Natural killer cell (primary cell): ENCODE data around the gene KRT3. TPM values are rescaled to one million over a fixed set of nuclear protein-coding genes. Genes with fewer than 3 reads are reported as not detected.

ENCODE experiments used
- ATAC-seq, 3 donors: fragments of 150-1000 bp in 2 of 3; fragments of 200-7000 bp in 1 of 3; cut with Tn5 transposase; 1 replicate in 1 of 3; 2 replicates in 2 of 3; pipeline ENCODE4 v1.10.0; 2021; ENCODE audit warnings: mild to moderate bottlenecking in 2 of 3, moderate library complexity in 2 of 3
- DNase-seq, 2 donors: peaks; one replicate each; pipeline versions ENCODE4 v3.0.0 to v3.0.0-alpha.2; 2013 to 2021; ENCODE audit warnings: mixed read lengths in 1 of 2
- H3K27ac ChIP-seq: one replicate; pipeline ENCODE4 v1.5.1; 2013; ENCODE audit warnings: mild to moderate bottlenecking, low read length
- H3K27me3 ChIP-seq: one replicate; pipeline ENCODE4 v1.6.1; 2013; ENCODE audit warnings: low read length; ENCODE audit not compliant: control insufficient read depth, insufficient read depth
- H3K36me3 ChIP-seq: one replicate; pipeline ENCODE4 v1.6.1; 2013; ENCODE audit warnings: low read length; ENCODE audit not compliant: control insufficient read depth, insufficient read depth
- H3K4me1 ChIP-seq: one replicate; pipeline ENCODE4 v1.6.1; 2013; ENCODE audit warnings: low read length; ENCODE audit not compliant: control insufficient read depth, insufficient read depth
- H3K4me3 ChIP-seq: one replicate; pipeline ENCODE4 v1.5.1; 2013; ENCODE audit warnings: low read length
- H3K9me3 ChIP-seq: one replicate; pipeline ENCODE4 v1.6.1; 2013; ENCODE audit warnings: low read length; ENCODE audit not compliant: control insufficient read depth, insufficient read depth
- H3K27ac Mint-ChIP-seq, 2 donors: one replicate each; pipeline ENCODE4 v1.8.0; 2022; ENCODE audit warnings: mild to moderate bottlenecking in 2 of 2, mixed read lengths in 2 of 2, moderate library complexity in 1 of 2
- H3K27me3 Mint-ChIP-seq, 2 donors: one replicate each; pipeline ENCODE4 v1.8.0; 2022; ENCODE audit warnings: low read depth in 2 of 2, mixed read lengths in 2 of 2
- H3K36me3 Mint-ChIP-seq: one replicate; pipeline ENCODE4 v1.8.0; 2022; ENCODE audit warnings: mixed read lengths
- H3K4me1 Mint-ChIP-seq, 2 donors: one replicate each; pipeline ENCODE4 v1.8.0; 2022; ENCODE audit warnings: mixed read lengths in 2 of 2
- H3K4me3 Mint-ChIP-seq: one replicate; pipeline ENCODE4 v1.8.0; 2022; ENCODE audit warnings: mild to moderate bottlenecking, moderate library complexity, mixed read lengths
- H3K9me3 Mint-ChIP-seq, 2 donors: one replicate each; pipeline ENCODE4 v1.8.0; 2022; ENCODE audit warnings: mixed read lengths in 2 of 2
- WGBS: methylation state at CpG from one replicate; pipeline ENCODE4 v1.1.7; 2013; ENCODE audit warnings: missing lambda C conversion rate; ENCODE audit not compliant: insufficient coverage; 5-methylcytosine and 5-hydroxymethylcytosine counted together
- intact Hi-C: fragments of 100-400 bp; cut with micrococcal nuclease; formaldehyde crosslinking; loops from one replicate; pipeline ENCODE4 v1.14.2; 2022
- total RNA-seq, 4 donors: library from RNA; stranded (reverse); fragments of 120-200 nt in 1 of 4; gene quantifications; one replicate each; pipeline versions ENCODE4 v1.2.3 to v1.2.4, GENCODE V29; 2013 to 2022
- TF ChIP-seq, protein P1 (sequence below): fragments of 200-600 bp; IDR thresholded peaks from one replicate; pipeline ENCODE4 v1.8.0; 2022; ENCODE audit warnings: antibody characterized with exemption

KRT3 gene
- total RNA-seq, 3 donors from 2014 or later (not counting 1 experiment from before 2014, with no cell fraction given) = not detected

DNA sequence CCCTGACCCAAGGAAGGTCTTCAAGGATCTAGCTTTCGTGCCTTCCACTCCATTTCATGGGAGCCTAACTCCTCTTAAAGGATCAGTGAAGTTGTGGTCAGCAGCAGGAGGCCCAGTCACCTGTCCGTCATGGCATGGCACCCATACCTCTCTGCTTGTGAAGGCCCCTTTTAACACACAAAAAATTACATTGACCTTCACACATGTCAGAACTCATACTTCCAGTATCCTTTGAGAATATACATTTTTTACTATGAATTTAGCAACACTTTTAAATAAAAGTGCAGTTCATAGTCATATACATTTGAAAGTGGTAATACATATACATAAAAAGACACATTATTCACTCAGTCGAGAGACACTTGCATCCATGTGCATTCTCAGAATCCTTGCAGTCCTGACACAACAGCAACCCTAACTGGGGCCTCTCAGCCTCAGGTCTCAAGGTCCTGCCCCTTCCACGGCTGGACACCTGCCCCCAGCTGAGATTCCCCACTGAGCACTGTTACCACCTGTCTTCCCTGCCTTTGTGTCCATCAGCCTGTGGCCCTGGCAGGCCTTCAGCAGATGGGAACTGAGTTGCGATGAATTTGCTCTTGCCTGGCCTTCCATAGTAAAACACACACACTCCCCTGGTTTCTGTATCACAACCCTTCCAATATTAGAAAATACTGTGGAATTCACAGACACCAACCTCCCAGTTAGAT, 3.7 kb upstream of the KRT3 start:
- no peak for ATAC-seq
- WGBS = 84% methylated on average over 5 of the region's 5 CpGs

DNA sequence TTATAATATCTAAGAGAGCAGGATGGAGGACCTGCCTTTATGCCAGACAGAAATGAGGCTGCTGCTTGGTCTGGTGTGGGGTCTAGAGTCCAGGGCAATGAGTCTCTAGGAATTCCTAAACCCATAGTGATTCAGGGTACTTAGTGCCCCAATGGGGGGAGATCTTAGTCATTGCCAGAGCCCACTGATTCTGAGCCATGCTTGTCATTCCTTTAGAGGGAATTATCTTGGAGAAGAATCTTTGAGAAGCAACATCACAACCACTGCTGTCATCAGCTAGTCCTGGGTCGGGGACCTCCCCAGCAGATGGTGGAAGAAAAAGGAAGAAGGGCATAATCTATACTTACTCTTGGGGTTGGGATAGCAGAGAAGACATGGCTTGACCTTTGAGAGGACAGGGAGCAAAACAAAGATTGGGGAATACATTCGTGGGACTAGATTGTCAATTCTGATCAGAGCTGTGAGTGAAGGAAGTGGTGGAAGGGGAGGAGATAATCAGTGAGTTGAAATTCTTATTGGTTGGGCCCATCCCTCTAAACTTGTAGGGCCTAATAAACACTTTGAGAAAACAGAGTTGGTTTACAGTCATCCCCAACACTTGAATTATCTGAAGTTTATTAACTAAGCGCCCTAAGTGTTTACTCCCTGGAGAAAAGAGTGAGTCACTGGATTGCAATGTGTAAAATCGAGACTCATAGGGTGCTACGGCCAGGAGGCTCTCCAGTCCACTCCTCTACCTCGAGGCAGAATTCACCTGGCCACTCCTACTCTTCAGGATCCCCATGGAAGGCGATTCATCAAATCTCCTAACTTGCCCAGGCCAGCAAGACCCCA, 3.0 kb upstream of the KRT3 start:
- no peaks in the 10 kb centered on the region for H3K36me3 Mint-ChIP-seq
- Histone ChIP-seq H3K9me3 (no peaks in the 10 kb centered on the region), H3K36me3 (no peaks in the 10 kb centered on the region), H3K27me3 (no peaks in the 10 kb centered on the region), H3K4me1 (no peaks in the 10 kb centered on the region), H3K4me3 (no peak overlapping the region), H3K27ac (no peak overlapping the region)
- peaks cover 0 to 8% of the 10 kb centered on the region in 2 donors for H3K27me3 Mint-ChIP-seq
- peaks cover 0 to 4% of the 10 kb centered on the region in 2 donors for H3K4me1 Mint-ChIP-seq
- TF ChIP-seq, protein P1, sequence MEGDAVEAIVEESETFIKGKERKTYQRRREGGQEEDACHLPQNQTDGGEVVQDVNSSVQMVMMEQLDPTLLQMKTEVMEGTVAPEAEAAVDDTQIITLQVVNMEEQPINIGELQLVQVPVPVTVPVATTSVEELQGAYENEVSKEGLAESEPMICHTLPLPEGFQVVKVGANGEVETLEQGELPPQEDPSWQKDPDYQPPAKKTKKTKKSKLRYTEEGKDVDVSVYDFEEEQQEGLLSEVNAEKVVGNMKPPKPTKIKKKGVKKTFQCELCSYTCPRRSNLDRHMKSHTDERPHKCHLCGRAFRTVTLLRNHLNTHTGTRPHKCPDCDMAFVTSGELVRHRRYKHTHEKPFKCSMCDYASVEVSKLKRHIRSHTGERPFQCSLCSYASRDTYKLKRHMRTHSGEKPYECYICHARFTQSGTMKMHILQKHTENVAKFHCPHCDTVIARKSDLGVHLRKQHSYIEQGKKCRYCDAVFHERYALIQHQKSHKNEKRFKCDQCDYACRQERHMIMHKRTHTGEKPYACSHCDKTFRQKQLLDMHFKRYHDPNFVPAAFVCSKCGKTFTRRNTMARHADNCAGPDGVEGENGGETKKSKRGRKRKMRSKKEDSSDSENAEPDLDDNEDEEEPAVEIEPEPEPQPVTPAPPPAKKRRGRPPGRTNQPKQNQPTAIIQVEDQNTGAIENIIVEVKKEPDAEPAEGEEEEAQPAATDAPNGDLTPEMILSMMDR = no peak
- H3K9me3 Mint-ChIP-seq = no peaks in the 10 kb centered on the region
- WGBS = 60% methylated on average over 7 of the region's 7 CpGs
- ATAC-seq (no peak), DNase-seq (no peak)
- no peak overlapping the region for H3K4me3 Mint-ChIP-seq
- no peak overlapping the region for H3K27ac Mint-ChIP-seq
- intact Hi-C loops = no loop called here

More for the DNA sequence above, 3.7 kb upstream of the KRT3 start:
- no peak for DNase-seq
- Histone ChIP-seq H3K9me3 (no peaks in the 10 kb centered on the region), H3K36me3 (no peaks in the 10 kb centered on the region), H3K4me3 (no peak overlapping the region), H3K4me1 (no peaks in the 10 kb centered on the region), H3K27me3 (no peaks in the 10 kb centered on the region), H3K27ac (no peak overlapping the region)
- Mint-ChIP-seq H3K4me1 (peaks cover 0 to 2% of the 10 kb centered on the region in 2 donors), H3K4me3 (no peak overlapping the region), H3K36me3 (no peaks in the 10 kb centered on the region), H3K9me3 (no peaks in the 10 kb centered on the region), H3K27ac (no peak overlapping the region), H3K27me3 (peaks cover 0 to 3% of the 10 kb centered on the region in 2 donors)
- TF ChIP-seq, protein P1 = no peak
- intact Hi-C loops = no loop called here

DNA sequence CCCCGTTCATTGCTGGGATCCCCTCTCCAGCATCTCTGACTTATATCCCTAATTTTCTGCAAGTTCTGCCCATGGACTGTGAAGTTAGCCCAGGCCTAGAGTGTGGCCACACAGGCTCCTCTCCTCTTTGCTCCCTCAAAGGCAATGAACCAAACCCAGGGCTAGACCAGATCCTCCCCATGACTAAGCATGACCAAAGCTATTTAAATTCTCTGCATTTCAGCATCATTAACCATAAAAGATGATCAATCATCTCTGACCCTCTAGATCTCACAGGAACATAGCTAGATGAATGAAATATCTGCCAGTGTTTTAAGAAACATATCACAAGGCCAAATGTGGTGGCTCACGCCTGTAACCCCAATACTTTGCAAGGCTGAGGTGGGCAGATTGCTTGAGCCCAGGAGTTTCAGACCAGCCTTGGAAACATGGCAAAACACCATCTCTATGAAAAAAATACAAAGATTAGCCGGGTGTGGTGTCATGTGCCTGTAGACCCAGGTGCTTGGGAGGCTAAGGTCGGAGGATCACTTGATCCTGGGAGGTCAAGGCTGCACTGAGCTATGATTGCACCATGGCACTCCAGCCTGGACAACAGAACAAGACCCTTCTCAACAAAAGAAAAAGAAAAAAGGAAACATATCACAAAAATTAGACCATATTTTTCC, 2.2 kb upstream of the KRT3 start:
- Histone ChIP-seq H3K27me3 (no peaks in the 10 kb centered on the region), H3K4me3 (no peak overlapping the region), H3K9me3 (no peaks in the 10 kb centered on the region), H3K36me3 (no peaks in the 10 kb centered on the region), H3K27ac (no peak overlapping the region), H3K4me1 (no peaks in the 10 kb centered on the region)
- ATAC-seq (no peak), DNase-seq (no peak)
- intact Hi-C loops = no loop called here
- Mint-ChIP-seq H3K9me3 (no peaks in the 10 kb centered on the region), H3K27ac (no peak overlapping the region), H3K4me3 (no peak overlapping the region), H3K4me1 (peaks cover 0 to 4% of the 10 kb centered on the region in 2 donors), H3K36me3 (no peaks in the 10 kb centered on the region), H3K27me3 (peaks cover 0 to 11% of the 10 kb centered on the region in 2 donors)
- 89% methylated on average over 4 of the region's 4 CpGs for WGBS
- TF ChIP-seq, protein P1 = no peak
